GM19395 (cell line): Measurements from ENCODE around the gene TMEM209.
"Not testable (repeated sequence)": the region's sequence is repeated elsewhere in the genome, so short reads cannot be mapped to it uniquely, and the experiment has no call there.

Experiments used
- ATAC-seq: cut with Tn5 transposase; IDR thresholded peaks from one replicate; pipeline ENCODE4 v1.9.1; 2021; ENCODE audit warnings: mild to moderate bottlenecking, moderate library complexity; ENCODE audit not compliant: unreplicated experiment

The TMEM209 gene

DNA sequence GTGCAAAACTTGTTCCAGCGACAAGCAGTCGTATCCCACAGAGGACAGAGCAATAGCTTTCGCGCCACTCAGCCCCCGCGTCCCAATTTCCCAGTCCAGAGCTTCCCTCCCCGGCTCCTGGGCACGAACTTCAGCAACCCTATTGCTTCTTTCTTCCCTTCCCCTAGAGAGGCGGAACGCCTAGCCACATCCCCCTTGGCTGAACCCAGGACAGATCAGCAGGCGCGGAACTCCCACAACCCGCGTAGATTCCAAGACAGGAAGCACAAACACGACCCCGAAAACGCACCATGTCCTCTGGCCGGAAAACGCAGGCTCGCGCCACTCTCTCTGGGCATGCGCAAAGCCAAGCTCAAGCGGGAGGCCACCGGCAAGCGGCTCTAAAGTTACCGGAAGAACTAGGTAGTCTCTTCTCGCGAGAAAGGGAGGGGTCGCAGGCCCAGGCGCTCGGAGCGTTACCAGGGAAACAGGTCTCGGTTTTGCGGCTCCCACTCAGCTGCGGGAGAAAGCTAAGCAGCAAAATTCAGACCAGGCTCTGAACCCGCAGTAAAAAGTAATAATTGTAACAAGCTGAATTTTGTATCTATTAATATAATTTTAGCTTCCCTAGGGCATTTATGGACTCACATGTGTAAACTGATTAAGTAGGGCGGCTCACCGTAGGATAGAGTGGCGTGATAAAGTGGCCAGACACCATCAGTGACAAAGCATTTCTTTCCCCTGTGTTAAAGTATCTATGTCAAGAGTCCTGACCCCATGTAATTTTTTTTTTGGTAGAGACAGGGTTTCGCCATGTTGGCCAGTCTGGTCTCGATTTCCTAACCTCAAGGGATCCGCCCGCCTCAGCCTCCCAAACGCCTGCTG, at the start of gene TMEM209:
Gene TMEM209 (minus strand): TSS at position 323 of the 864 bp plus-strand sequence. CDS start 31 bp downstream, at position 292.
- ATAC-seq: peak; percentile 98

- no peak for ATAC-seq
Observed at GRCh38 chr7:130254555-130254954, 49.3 kb upstream of the TMEM209 start.

DNA sequence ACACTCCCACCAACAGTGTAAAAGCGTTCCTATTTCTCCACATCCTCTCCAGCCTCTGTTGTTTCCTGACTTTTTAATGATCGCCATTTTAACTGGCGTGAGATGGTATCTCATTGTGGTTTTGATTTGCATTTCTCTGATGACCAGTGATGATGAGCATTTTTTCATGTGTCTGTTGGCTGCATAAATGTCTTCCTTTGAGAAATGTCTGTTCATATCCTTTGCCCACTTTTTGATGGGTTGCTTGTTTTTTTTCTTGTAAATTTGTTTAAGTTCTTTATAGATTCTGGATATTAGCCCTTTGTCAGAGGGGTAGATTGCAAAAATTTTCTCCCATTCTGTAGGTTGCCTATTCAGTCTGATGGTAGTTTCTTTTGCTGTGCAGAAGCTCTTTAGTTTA, 44.4 kb upstream of the TMEM209 start:
- not testable (repeated sequence) for ATAC-seq

GRCh38 chr7:130248842-130249241, 43.6 kb upstream of the TMEM209 start:
- not testable (repeated sequence) for ATAC-seq

- ATAC-seq: not testable (repeated sequence)
Observed at GRCh38 chr7:130246491-130246890, 41.3 kb upstream of the TMEM209 start.

GRCh38 chr7:130243486-130243885, 38.3 kb upstream of the TMEM209 start:
- ATAC-seq: not testable (repeated sequence)

- ATAC-seq: no peak
Observed at GRCh38 chr7:130242198-130243014, 37.2 kb upstream of the TMEM209 start.

DNA sequence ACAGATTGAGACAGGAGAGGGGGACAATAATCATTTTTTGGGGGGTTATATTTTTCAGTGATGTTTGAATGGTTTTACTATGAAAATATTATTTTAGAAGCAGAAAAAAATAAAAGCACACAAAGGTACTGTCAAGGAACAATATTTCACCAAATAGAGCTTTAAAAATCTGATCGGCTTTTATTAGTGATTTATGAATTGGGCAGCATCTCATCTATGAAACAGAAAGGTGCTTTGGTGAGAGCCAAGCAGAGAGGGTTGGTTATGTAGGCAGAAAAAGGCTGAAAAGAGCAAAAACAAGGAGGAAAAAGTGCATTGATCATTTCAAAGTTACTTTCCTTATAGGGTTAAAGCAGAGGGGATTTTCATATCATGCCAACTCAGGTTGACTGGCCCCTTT, 35.0 kb upstream of the TMEM209 start:
- no peak for ATAC-seq

GRCh38 chr7:130236361-130236760, 31.2 kb upstream of the TMEM209 start:
- not testable (repeated sequence) for ATAC-seq

DNA sequence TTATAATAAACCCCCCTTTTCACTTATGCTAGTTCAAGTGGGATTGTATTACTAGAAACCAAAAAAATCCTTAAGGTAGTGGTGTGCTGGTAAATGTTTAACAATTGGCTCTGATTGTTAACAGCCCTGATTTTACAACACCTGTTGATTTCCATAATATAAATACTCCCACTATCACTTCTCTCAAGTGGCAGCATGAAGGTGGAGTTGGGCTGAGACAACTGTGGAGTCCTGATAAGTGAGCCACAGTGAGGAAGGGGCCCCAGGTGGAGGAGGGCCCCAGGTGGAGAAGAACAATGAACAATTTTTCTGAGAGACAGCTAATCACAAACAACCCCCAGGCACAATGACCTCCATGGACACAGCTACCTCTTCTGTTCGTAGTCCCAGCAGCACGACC, 28.9 kb upstream of the TMEM209 start:
- ATAC-seq: no peak

DNA sequence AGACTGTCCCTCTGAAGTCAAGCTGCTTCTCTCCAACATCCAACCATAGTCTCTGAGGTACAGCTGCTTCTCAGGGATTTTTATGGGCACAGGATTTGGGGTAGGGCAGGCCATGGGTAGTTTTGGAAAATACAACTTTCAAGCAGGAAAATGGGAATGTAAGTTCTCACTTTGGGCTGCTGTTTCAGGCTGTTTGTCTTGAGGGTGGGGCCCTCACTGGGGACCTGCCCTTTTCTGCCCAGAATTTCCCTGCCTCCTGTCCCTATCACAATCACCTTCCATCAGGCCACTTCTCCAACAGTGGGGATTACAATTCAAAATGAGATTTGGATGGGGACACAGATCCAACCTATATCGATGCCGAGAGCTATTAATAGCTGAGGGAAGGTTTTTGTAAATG, 27.0 kb upstream of the TMEM209 start:
- ATAC-seq: no peak

GRCh38 chr7:130231792-130232191, 26.6 kb upstream of the TMEM209 start:
- ATAC-seq: no peak

- not testable (repeated sequence) for ATAC-seq
Observed at GRCh38 chr7:130229981-130230380, 24.8 kb upstream of the TMEM209 start.

DNA sequence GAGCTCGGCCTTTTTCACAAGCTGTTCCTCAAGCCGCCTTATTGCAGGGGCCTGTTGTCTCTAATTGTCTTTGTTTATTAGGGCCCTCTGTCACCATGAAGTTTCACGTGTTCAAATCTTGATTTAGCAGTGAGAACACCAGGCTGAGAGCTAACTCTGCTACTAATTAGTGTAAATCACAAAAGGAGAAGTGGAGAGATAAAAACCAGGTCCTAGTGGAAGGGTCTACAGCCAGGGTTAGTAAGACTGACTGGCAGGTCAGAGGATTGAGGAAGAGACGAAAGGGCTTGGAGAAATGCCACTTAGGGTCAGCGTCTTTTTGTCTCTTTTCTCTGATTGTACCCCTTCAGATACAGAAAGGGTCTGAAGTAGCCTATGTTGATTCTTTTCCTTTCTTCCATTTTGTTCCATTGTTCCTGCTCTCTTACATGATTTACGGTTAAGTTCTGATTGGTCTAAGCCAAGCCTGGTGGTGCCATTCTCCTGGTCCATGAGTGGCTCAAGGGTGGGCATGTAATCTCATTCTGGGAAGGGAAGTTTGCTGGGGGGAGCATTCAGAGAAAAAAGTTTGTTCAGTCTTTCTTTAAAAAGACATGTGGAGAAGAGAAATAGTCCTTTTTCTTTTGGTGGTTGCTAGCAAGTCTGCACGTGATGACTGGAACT, 23.8 kb upstream of the TMEM209 start:
- no peak for ATAC-seq

GRCh38 chr7:130227883-130228575, 22.8 kb upstream of the TMEM209 start:
- ATAC-seq: no peak

GRCh38 chr7:130226333-130226732, 21.1 kb upstream of the TMEM209 start:
- no peak for ATAC-seq

GRCh38 chr7:130224923-130225322, 19.7 kb upstream of the TMEM209 start:
- not testable (repeated sequence) for ATAC-seq

- ATAC-seq: no peak
Observed at GRCh38 chr7:130224210-130224609, 19.0 kb upstream of the TMEM209 start.

GRCh38 chr7:130223646-130224045, 18.4 kb upstream of the TMEM209 start:
- no peak for ATAC-seq

DNA sequence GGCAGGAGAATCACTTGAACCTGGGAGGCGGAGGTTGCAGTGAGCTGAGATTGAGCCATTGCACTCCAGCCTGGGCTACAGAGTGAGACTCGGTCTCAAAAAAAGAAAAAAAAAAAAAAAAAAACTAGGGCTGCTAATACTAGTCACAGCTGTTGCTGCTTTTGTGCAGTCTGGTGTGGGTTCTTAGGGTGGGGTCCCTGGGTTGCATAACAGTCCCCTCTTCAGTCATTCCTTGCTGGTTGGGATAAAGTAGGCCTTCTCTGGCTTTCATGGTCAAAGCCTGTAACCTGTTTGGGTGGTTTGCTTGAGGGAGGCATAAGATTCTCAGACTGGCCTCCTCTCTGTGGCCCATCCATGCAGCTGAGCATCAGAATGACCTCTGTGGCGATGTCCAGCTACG, 16.5 kb upstream of the TMEM209 start:
- no peak for ATAC-seq

DNA sequence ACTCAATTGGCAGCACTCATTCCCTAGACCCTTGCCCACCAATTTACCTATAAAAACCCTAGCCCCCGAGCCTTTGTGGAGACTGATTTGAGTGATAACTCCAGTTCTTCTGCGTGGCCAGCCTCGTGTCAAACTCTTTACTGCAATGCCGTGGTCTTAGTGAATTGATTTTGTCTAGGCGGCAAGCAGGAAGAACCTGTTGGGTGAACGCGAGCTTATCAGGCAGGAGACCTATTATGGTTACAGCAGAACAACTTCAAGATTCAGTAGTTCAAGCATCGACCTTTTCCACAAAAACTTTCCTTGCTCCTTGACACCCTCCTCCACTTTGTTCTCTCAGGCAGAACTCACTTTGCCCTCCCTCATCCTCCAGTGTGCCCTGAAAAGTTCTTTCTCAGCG, 14.7 kb upstream of the TMEM209 start:
- no peak for ATAC-seq
